Measurements from ENCODE around the gene METTL4.
A peak's percentile ranks its signal among the peaks of the same experiment; 100 is the strongest.

METTL4 gene

DNA sequence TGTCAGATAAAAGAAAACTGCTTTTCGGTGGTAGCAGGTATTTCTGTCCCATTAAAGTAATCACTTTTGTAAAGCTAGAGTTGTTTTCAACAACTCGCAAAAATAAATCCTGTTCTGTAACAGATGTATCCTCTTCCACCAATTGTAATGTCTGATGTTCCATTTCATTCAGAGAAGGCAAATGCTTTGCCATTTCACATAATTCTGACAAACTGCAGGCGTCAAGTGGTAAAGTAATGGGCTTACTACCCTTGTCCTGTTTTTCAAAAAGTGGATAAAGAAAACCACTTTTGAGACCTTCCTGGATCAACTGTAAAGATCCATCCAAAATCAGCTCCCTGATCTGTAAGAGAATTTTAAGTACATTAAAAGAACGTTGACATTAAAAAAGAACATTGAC is 16.6 kb downstream of the METTL4 start:
- H3K4me1 ChIP-seq (ENCODE audit: control insufficient read depth in 1 of 2, insufficient read depth in 2 of 2, low read length in 2 of 2): no peaks in the 10 kb centered on the region
- no peak overlapping the region for H2BK12ac ChIP-seq (ENCODE audit: low read length)
- no peaks in the 10 kb centered on the region for H3K79me2 ChIP-seq (ENCODE audit: control insufficient read depth, insufficient read depth, low read length, poor library complexity)
- no peak overlapping the region for H3K4me3 ChIP-seq (ENCODE audit: low read depth, low read length)
- no peak overlapping the region for H3K4me2 ChIP-seq (ENCODE audit: low read length)
- H3K23ac ChIP-seq (ENCODE audit: low read length): no peak overlapping the region
- no peak overlapping the region for H2BK120ac ChIP-seq (ENCODE audit: insufficient read depth, low read length, poor library complexity)
- no peak overlapping the region for H2BK5ac ChIP-seq (ENCODE audit: low read depth, low read length, poor library complexity)
- H3K36me3 ChIP-seq (ENCODE audit: control insufficient read depth in 1 of 2, insufficient read depth in 2 of 2, low read length in 2 of 2): peaks cover 0 to 2% of the 10 kb centered on the region in 2 experiments
- WGBS (ENCODE audit: extremely low coverage, insufficient coverage, insufficient read length): no CpG with 5 or more reads among the region's 4 CpGs
- DNase-seq: no peak
- no peak overlapping the region for H3K27ac ChIP-seq (ENCODE audit: low read depth, low read length)
- H3K9ac ChIP-seq (ENCODE audit: low read length): no peak overlapping the region
- no peak overlapping the region for H3K14ac ChIP-seq (ENCODE audit: low read length)
- no peaks in the 10 kb centered on the region for H3K9me3 ChIP-seq (ENCODE audit: insufficient read depth, low read depth, low read length)
- no peak overlapping the region for H4K8ac ChIP-seq (ENCODE audit: low read depth, low read length)
- H4K91ac ChIP-seq (ENCODE audit: low read depth, low read length): no peak overlapping the region
- H3K18ac ChIP-seq (ENCODE audit: low read length): no peak overlapping the region
- no peak overlapping the region for H2AK5ac ChIP-seq (ENCODE audit: low read length)
- no peak overlapping the region for H2AFZ ChIP-seq (ENCODE audit: insufficient read depth, low read length, poor library complexity)
- H3K27me3 ChIP-seq (ENCODE audit: insufficient read depth, low read length): no peaks in the 10 kb centered on the region
- no peaks in the 10 kb centered on the region for H3K79me1 ChIP-seq (ENCODE audit: low read length)
- H3K4ac ChIP-seq (ENCODE audit: low read depth, low read length): no peak overlapping the region
- no peak overlapping the region for H4K12ac ChIP-seq (ENCODE audit: low read depth, low read length)

DNA sequence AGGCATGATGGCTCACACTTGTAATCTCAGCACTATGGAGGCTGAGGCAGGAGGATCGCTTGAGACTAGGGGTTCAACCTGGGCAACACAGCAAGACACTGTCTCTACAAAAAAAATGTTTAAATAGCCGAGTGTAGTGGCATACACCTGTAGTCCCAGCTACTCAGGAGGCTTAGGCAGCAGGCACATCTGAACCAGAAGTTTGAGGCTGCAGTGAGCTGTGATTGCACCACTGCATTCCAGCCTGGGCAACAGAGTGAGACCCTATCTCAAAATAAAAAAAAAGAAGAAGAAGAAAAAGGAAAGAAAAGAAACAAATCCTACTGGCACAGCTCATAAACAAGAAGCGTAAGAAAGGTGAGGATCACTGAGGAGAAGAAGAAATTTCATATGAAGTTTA is 19.9 kb downstream of the METTL4 start:
- Histone ChIP-seq H3K9me3 (ENCODE audit: insufficient read depth, low read depth, low read length) (no peaks in the 10 kb centered on the region), H2AK5ac (ENCODE audit: low read length) (no peak overlapping the region), H3K4me1 (ENCODE audit: control insufficient read depth in 1 of 2, insufficient read depth in 2 of 2, low read length in 2 of 2) (no peaks in the 10 kb centered on the region), H3K4me3 (ENCODE audit: low read depth, low read length) (no peak overlapping the region), H3K9ac (ENCODE audit: low read length) (no peak overlapping the region), H4K12ac (ENCODE audit: low read depth, low read length) (no peak overlapping the region), H3K4me2 (ENCODE audit: low read length) (no peak overlapping the region), H3K79me1 (ENCODE audit: low read length) (no peaks in the 10 kb centered on the region), H3K4ac (ENCODE audit: low read depth, low read length) (no peak overlapping the region), H2BK120ac (ENCODE audit: insufficient read depth, low read length, poor library complexity) (no peak overlapping the region), H3K18ac (ENCODE audit: low read length) (no peak overlapping the region), H4K8ac (ENCODE audit: low read depth, low read length) (no peak overlapping the region), H2BK12ac (ENCODE audit: low read length) (no peak overlapping the region), H3K27me3 (ENCODE audit: insufficient read depth, low read length) (no peaks in the 10 kb centered on the region), H4K91ac (ENCODE audit: low read depth, low read length) (no peak overlapping the region), H2BK5ac (ENCODE audit: low read depth, low read length, poor library complexity) (no peak overlapping the region), H3K27ac (ENCODE audit: low read depth, low read length) (no peak overlapping the region), H2AFZ (ENCODE audit: insufficient read depth, low read length, poor library complexity) (no peak overlapping the region), H3K14ac (ENCODE audit: low read length) (no peak overlapping the region), H3K23ac (ENCODE audit: low read length) (no peak overlapping the region), H3K36me3 (ENCODE audit: control insufficient read depth in 1 of 2, insufficient read depth in 2 of 2, low read length in 2 of 2) (peaks cover 0 to 2% of the 10 kb centered on the region in 2 experiments), H3K79me2 (ENCODE audit: control insufficient read depth, insufficient read depth, low read length, poor library complexity) (no peaks in the 10 kb centered on the region)
- no CpG with 5 or more reads among the region's 3 CpGs for WGBS (ENCODE audit: extremely low coverage, insufficient coverage, insufficient read length)
- DNase-seq: no peak

DNA sequence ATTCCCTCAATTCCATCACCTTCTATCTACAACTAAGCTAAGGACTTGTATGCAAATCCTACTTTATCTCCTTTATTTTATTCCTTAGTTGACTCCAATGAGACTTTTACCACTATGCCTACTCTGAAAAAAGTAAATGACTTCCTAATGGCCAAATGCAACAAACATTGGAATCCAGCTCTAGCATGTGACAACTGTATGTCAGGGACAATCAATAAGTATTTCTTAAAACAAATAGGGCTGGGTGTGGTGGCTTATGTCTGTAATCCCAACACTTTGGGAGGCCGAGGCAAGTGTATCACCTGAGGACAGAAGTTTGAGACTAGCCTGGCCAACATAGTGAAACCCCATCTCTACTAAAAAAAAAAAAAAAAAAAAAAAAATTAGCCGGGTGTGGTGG is 21.8 kb downstream of the METTL4 start:
- no peak for DNase-seq
- no peak overlapping the region for H3K18ac ChIP-seq (ENCODE audit: low read length)
- no peak overlapping the region for H2AK5ac ChIP-seq (ENCODE audit: low read length)
- H2BK120ac ChIP-seq (ENCODE audit: insufficient read depth, low read length, poor library complexity): no peak overlapping the region
- no peak overlapping the region for H3K14ac ChIP-seq (ENCODE audit: low read length)
- peaks cover 0 to 2% of the 10 kb centered on the region in 2 experiments for H3K36me3 ChIP-seq (ENCODE audit: control insufficient read depth in 1 of 2, insufficient read depth in 2 of 2, low read length in 2 of 2)
- H3K4me3 ChIP-seq (ENCODE audit: low read depth, low read length): no peak overlapping the region
- no peak overlapping the region for H4K91ac ChIP-seq (ENCODE audit: low read depth, low read length)
- H3K4me2 ChIP-seq (ENCODE audit: low read length): no peak overlapping the region
- WGBS (ENCODE audit: extremely low coverage, insufficient coverage, insufficient read length): no CpG with 5 or more reads among the region's 2 CpGs
- no peaks in the 10 kb centered on the region for H3K4me1 ChIP-seq (ENCODE audit: control insufficient read depth in 1 of 2, insufficient read depth in 2 of 2, low read length in 2 of 2)
- no peaks in the 10 kb centered on the region for H3K79me1 ChIP-seq (ENCODE audit: low read length)
- H2BK5ac ChIP-seq (ENCODE audit: low read depth, low read length, poor library complexity): no peak overlapping the region
- no peak overlapping the region for H3K23ac ChIP-seq (ENCODE audit: low read length)
- H3K79me2 ChIP-seq (ENCODE audit: control insufficient read depth, insufficient read depth, low read length, poor library complexity): no peaks in the 10 kb centered on the region
- no peaks in the 10 kb centered on the region for H3K9me3 ChIP-seq (ENCODE audit: insufficient read depth, low read depth, low read length)
- no peak overlapping the region for H3K9ac ChIP-seq (ENCODE audit: low read length)
- no peak overlapping the region for H4K12ac ChIP-seq (ENCODE audit: low read depth, low read length)
- H3K27me3 ChIP-seq (ENCODE audit: insufficient read depth, low read length): no peaks in the 10 kb centered on the region
- no peak overlapping the region for H3K4ac ChIP-seq (ENCODE audit: low read depth, low read length)
- no peak overlapping the region for H2BK12ac ChIP-seq (ENCODE audit: low read length)
- no peak overlapping the region for H4K8ac ChIP-seq (ENCODE audit: low read depth, low read length)
- no peak overlapping the region for H3K27ac ChIP-seq (ENCODE audit: low read depth, low read length)
- no peak overlapping the region for H2AFZ ChIP-seq (ENCODE audit: insufficient read depth, low read length, poor library complexity)

DNA sequence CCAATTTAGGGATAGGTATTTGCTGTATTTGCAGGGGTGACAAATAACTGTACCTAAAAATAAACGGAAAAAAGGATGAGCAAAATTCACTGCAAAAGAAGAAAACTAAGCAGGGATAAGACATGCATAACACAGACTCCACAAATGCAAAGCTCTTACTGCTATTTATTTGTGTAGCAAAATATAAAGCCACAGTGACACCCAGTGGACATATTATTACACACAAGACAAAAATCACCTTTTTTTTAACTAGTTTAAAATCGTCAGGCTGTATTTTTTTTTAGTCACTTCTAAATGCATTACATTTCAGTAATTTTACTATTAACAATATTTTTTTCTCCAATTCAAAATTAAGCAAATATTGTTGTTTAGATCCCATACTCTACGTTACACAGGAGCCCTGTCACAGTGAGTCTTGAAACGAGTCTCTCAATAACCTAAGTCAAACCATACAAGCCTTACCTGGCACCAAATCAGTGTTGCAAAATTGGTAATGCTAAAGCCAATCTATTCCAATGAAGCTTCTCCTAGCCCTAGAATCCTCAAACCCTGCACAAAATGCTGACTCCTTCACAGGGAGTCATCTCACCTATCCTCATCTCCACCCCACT is 23.7 kb downstream of the METTL4 start:
- H2BK120ac ChIP-seq (ENCODE audit: insufficient read depth, low read length, poor library complexity): no peak overlapping the region
- H3K9ac ChIP-seq (ENCODE audit: low read length): no peak overlapping the region
- H2AFZ ChIP-seq (ENCODE audit: insufficient read depth, low read length, poor library complexity): no peak overlapping the region
- no peak overlapping the region for H2AK5ac ChIP-seq (ENCODE audit: low read length)
- no peaks in the 10 kb centered on the region for H3K9me3 ChIP-seq (ENCODE audit: insufficient read depth, low read depth, low read length)
- no peak overlapping the region for H3K27ac ChIP-seq (ENCODE audit: low read depth, low read length)
- H3K4me1 ChIP-seq (ENCODE audit: control insufficient read depth in 1 of 2, insufficient read depth in 2 of 2, low read length in 2 of 2): no peaks in the 10 kb centered on the region
- peaks cover 0 to 2% of the 10 kb centered on the region in 2 experiments for H3K36me3 ChIP-seq (ENCODE audit: control insufficient read depth in 1 of 2, insufficient read depth in 2 of 2, low read length in 2 of 2)
- H3K79me1 ChIP-seq (ENCODE audit: low read length): no peaks in the 10 kb centered on the region
- no peak overlapping the region for H3K14ac ChIP-seq (ENCODE audit: low read length)
- H3K4me2 ChIP-seq (ENCODE audit: low read length): no peak overlapping the region
- no peak overlapping the region for H4K91ac ChIP-seq (ENCODE audit: low read depth, low read length)
- no peak overlapping the region for H4K12ac ChIP-seq (ENCODE audit: low read depth, low read length)
- no peak overlapping the region for H3K4me3 ChIP-seq (ENCODE audit: low read depth, low read length)
- H2BK12ac ChIP-seq (ENCODE audit: low read length): no peak overlapping the region
- H3K18ac ChIP-seq (ENCODE audit: low read length): no peak overlapping the region
- H3K23ac ChIP-seq (ENCODE audit: low read length): no peak overlapping the region
- no peaks in the 10 kb centered on the region for H3K27me3 ChIP-seq (ENCODE audit: insufficient read depth, low read length)
- H2BK5ac ChIP-seq (ENCODE audit: low read depth, low read length, poor library complexity): no peak overlapping the region
- H3K79me2 ChIP-seq (ENCODE audit: control insufficient read depth, insufficient read depth, low read length, poor library complexity): no peaks in the 10 kb centered on the region
- peak in 1 of 2 donors; percentile 73 for DNase-seq
- no CpG with 5 or more reads among the region's 4 CpGs for WGBS (ENCODE audit: extremely low coverage, insufficient coverage, insufficient read length)
- H4K8ac ChIP-seq (ENCODE audit: low read depth, low read length): no peak overlapping the region
- H3K4ac ChIP-seq (ENCODE audit: low read depth, low read length): no peak overlapping the region
